Spinal cord (tissue), 10 donors: ENCODE data around the gene GMPPB. TPM values are rescaled to one million over a fixed set of nuclear protein-coding genes. Genes with fewer than 3 reads are reported as not detected.

ENCODE experiments used
- DNase-seq, 6 donors: peaks; one replicate each; pipeline versions ENCODE4 v3.0.0 to v3.0.0-alpha.2; 2013 to 2015; ENCODE audit warnings: low spot score in 6 of 6, low read depth in 4 of 6
- H3K27ac ChIP-seq: one replicate; pipeline ENCODE4 v1.5.1; 2013; ENCODE audit warnings: low read depth, low read length, control low read depth
- H3K27me3 ChIP-seq: one replicate; pipeline ENCODE4 v1.6.1; 2013; ENCODE audit warnings: low read length; ENCODE audit not compliant: control insufficient read depth, insufficient read depth
- H3K36me3 ChIP-seq: one replicate; pipeline ENCODE4 v1.6.1; 2013; ENCODE audit warnings: low read length; ENCODE audit not compliant: control insufficient read depth, insufficient read depth
- H3K4me1 ChIP-seq: one replicate; pipeline ENCODE4 v1.6.1; 2013; ENCODE audit warnings: low read length; ENCODE audit not compliant: control insufficient read depth, insufficient read depth
- H3K4me3 ChIP-seq: one replicate; pipeline ENCODE4 v1.5.1; 2013; ENCODE audit warnings: low read depth, low read length, control low read depth
- H3K9me3 ChIP-seq: one replicate; pipeline ENCODE4 v1.6.1; 2013; ENCODE audit warnings: low read length; ENCODE audit not compliant: control insufficient read depth, insufficient read depth
- WGBS: methylation state at CpG from one replicate; pipeline ENCODE4 v1.1.5; 2013; ENCODE audit warnings: missing lambda C conversion rate; ENCODE audit not compliant: insufficient coverage; 5-methylcytosine and 5-hydroxymethylcytosine counted together
- polyA plus RNA-seq, 2 donors: library from polyadenylated mRNA; unstranded; fragments of 120-200 nt; gene quantifications; one replicate each; pipeline ENCODE4 v1.2.1, GENCODE V29; 2013; ENCODE audit not compliant: insufficient read length in 2 of 2
- total RNA-seq, 2 donors: library from RNA; depleted of rRNA in 1 of 2; stranded (reverse); fragments of 120-200 nt in 1 of 2; fragments of >200 nt in 1 of 2; gene quantifications; one replicate each; pipeline versions ENCODE4 v1.2.3 to v1.2.4, GENCODE V29; 2013 to 2014
- donor health status: healthy.

The GMPPB gene
- total and polyA plus RNA-seq, 4 donors = 9.7 to 22.3 (median 18.6) TPM

DNA sequence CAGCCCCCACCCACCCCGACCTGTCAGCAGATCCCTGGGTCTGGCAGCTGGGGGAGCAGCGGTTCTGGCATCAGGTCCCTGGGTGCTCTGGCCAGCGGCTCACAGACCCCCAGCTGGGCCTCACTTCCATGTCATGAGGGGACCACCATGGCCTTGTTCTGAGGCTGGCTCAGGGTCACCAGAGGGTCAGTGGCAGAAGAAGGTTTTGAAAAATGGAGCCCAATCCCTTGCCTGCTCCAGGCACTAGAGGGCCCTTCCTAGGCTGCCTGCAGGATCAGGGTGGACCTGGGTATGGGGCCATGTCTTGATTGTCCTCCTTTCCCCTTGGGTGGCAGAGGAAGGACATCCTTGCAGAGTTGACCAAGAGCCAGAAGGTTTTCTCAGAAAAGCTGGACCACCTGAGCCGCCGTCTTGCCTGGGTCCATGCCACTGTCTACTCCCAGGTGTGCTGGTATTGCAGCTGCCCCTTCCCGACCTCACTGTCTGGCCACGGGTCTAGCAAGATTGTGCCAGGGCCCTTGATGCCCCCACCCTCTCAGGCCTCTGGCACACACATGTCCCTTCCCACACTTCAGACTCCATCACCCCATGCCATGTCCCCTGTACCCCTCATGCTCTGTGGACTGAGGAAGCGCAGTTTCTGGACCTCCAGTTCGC, 17.2 kb downstream of the GMPPB start:
- 91% methylated on average over 9 of the region's 9 CpGs for WGBS
- H3K27me3 ChIP-seq = no peaks in the 10 kb centered on the region
- peaks cover 76% of the 10 kb centered on the region for H3K36me3 ChIP-seq
- no peaks in the 10 kb centered on the region for H3K9me3 ChIP-seq
- H3K4me3 ChIP-seq = no peak overlapping the region
- no peak for DNase-seq
- no peak overlapping the region for H3K27ac ChIP-seq
- H3K4me1 ChIP-seq = peaks cover 3% of the 10 kb centered on the region

DNA sequence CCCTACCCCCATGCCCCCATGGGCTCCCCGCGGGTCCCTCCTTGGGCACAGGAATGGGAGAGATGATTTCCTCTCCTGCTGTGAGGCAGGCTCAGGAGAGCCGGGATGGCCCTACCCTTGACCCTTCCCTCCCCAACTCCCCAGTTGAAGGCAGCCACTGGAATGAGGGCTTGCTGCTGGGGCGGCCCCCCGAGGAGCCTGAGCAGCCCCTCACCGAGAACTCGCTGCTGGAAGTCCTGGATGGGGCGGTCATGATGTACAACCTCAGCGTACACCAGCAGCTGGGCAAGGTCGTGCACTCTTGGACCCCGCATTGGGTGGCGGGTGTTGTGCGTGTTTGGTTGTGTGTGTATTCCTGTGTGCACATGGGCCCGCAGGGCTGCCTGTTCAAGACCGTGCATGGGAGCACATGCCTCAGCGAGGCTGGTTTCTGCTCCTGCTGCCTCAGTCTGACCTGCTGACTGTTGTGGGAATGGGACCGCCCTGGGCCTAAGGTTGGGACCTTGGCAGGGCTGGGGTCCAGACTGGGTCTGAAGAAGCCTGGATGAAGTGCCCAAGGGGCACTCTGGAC, 18.3 kb downstream of the GMPPB start:
- no peak overlapping the region for H3K27ac ChIP-seq
- H3K36me3 ChIP-seq = peaks cover 80% of the 10 kb centered on the region
- peaks cover 3% of the 10 kb centered on the region for H3K4me1 ChIP-seq
- H3K9me3 ChIP-seq = no peaks in the 10 kb centered on the region
- H3K4me3 ChIP-seq = no peak overlapping the region
- DNase-seq = no peak
- no peaks in the 10 kb centered on the region for H3K27me3 ChIP-seq
- 95% methylated on average over 14 of the region's 17 CpGs for WGBS

DNA sequence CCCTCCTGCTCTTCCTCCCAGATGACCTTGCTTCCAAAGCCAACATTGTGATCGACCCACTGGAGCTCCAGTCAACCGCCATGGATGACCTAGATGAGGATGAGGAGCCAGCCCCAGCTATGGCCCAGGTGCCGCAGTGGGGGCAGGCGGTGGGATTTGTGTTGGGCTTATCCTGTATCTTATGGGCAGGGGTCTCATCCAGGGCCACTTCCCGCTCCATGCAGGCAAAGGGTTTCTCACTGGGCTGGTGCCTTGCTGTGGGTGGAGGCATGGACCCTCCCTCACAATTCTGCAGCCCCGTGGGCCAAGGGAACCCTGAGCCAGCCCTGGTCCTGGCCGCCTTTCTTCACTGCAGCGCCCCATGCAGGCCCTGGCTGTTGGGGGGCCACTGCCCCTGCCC, 19.1 kb downstream of the GMPPB start:
- 96% methylated on average over 6 of the region's 8 CpGs for WGBS
- no peak overlapping the region for H3K27ac ChIP-seq
- peaks cover 88% of the 10 kb centered on the region for H3K36me3 ChIP-seq
- H3K27me3 ChIP-seq = no peaks in the 10 kb centered on the region
- no peak for DNase-seq
- no peak overlapping the region for H3K4me3 ChIP-seq
- H3K4me1 ChIP-seq = peaks cover 3% of the 10 kb centered on the region
- H3K9me3 ChIP-seq = no peaks in the 10 kb centered on the region

DNA sequence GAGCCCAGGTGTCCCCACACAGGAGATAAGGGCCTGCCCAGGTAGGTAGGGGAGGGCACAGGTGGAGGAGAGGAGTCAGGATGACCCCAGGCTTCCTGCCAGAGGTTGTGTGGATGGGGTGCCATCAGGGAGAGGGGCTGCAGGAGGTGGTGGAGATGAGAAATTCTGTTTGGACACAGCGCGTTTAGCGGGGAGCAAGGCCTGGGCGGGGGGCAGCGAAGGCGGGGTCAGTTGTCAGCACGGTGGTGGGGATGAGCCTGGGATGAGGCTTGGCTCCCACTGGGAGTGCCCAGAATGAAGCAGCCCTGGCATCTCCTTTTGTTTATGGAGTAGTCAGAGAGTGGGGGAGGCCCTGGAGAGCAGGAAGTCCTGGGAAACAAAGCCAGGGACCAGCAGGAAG, 19.8 kb downstream of the GMPPB start:
- H3K4me3 ChIP-seq = no peak overlapping the region
- H3K36me3 ChIP-seq = peaks cover 94% of the 10 kb centered on the region
- 94% methylated on average over 7 of the region's 7 CpGs for WGBS
- peaks cover 3% of the 10 kb centered on the region for H3K4me1 ChIP-seq
- no peak for DNase-seq
- no peaks in the 10 kb centered on the region for H3K9me3 ChIP-seq
- H3K27me3 ChIP-seq = no peaks in the 10 kb centered on the region
- H3K27ac ChIP-seq = no peak overlapping the region

DNA sequence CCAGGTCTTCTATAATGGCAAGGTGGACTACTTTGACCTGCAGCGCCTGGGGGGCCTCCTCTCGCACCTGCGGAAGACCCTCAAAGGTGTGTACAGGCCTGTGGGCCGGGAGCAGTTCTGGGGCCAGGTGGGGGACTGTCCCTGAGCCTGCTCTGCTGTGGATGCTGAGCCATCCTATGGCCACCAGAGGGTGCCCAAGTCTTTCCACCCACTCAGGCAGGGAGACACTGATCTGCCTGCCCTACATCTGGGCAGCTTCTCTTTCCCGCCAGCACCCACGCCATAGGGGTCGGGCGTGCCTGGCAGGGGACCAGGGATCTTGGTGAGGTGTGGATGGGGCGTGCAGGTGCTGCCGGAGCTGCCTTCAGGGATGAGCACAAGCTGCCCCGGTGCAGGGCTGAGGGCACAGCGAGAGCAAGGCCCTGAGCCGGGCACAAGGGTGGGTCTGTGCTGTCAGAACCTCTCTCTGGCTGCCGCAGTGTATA, 20.3 kb downstream of the GMPPB start:
- peak in 2 of 6 donors; percentile 67 to 68 for DNase-seq
- H3K36me3 ChIP-seq = peaks cover 97% of the 10 kb centered on the region
- no peak overlapping the region for H3K4me3 ChIP-seq
- no peaks in the 10 kb centered on the region for H3K9me3 ChIP-seq
- no peaks in the 10 kb centered on the region for H3K27me3 ChIP-seq
- WGBS = 69% methylated on average over 14 of the region's 14 CpGs
- peaks cover 3% of the 10 kb centered on the region for H3K4me1 ChIP-seq
- H3K27ac ChIP-seq = no peak overlapping the region

- Histone ChIP-seq H3K36me3 (peaks cover 98% of the 10 kb centered on the region), H3K4me3 (no peak overlapping the region), H3K9me3 (no peaks in the 10 kb centered on the region), H3K27me3 (no peaks in the 10 kb centered on the region), H3K4me1 (peaks cover 3% of the 10 kb centered on the region), H3K27ac (no peak overlapping the region)
- no peak for DNase-seq
- WGBS = 95% methylated on average over 8 of the region's 11 CpGs
Measured at GRCh38 chr3:49702672-49703071, 21.1 kb downstream of the GMPPB start.

DNA sequence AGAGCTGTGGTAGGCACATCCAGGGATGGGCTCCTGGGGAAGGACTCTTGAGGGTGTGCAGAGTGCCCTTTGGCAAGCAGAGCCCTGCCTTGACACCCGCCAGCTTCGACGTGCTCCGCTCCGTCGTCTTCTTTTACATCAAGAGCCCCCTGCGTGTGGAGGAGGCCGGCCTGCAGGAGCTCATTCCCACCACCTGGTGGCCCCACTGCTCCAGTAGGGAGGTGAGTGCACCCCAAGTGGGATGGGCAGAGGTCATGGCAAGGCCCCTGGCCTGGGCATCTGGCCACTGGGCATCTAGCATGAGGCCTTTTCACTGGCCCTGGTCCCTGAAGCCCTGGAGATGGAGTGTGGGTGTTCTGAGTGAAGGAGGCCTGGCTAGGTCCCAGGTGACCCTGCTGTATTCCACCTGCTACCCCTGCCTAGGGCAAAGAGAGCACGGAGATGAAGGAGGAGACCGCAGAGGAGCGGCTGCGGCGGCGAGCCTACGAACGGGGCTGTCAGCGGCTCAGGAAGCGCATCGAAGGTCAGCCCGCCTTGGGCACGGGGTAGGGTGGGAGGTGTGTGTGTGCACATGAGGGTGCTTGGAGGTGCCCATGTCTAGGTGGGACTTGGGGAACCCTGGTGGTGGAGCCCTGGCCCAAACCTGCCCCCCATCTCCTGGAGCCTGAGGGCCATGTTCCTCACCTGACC, 22.2 kb downstream of the GMPPB start:
- Histone ChIP-seq H3K36me3 (peaks cover 100% of the 10 kb centered on the region), H3K4me1 (no peaks in the 10 kb centered on the region), H3K27me3 (no peaks in the 10 kb centered on the region), H3K27ac (no peak overlapping the region), H3K9me3 (no peaks in the 10 kb centered on the region), H3K4me3 (no peak overlapping the region)
- DNase-seq = no peak
- 76% methylated on average over 17 of the region's 21 CpGs for WGBS

GRCh38 chr3:49700453-49701128, 23.2 kb downstream of the GMPPB start:
- Histone ChIP-seq H3K4me1 (no peaks in the 10 kb centered on the region), H3K36me3 (peaks cover 90% of the 10 kb centered on the region), H3K9me3 (no peaks in the 10 kb centered on the region), H3K27ac (no peak overlapping the region), H3K27me3 (no peaks in the 10 kb centered on the region), H3K4me3 (no peak overlapping the region)
- DNase-seq = no peak
- WGBS = 69% methylated on average over 13 of the region's 13 CpGs

- Histone ChIP-seq H3K27me3 (no peaks in the 10 kb centered on the region), H3K4me3 (no peak overlapping the region), H3K27ac (no peak overlapping the region), H3K9me3 (no peaks in the 10 kb centered on the region), H3K36me3 (peaks cover 85% of the 10 kb centered on the region), H3K4me1 (no peaks in the 10 kb centered on the region)
- no peak for DNase-seq
- WGBS = 92% methylated on average over 8 of the region's 8 CpGs
Measured at GRCh38 chr3:49700014-49700413, 23.7 kb downstream of the GMPPB start.
